LNCAP (cell line): ENCODE results near the gene IL11RA.

ENCODE experiments used
- CTCF ChIP-seq: fragments of 450-650 bp; IDR thresholded peaks from 2 replicates; pipeline ENCODE4 v1.5.1; 2017; ENCODE audit warnings: mild to moderate bottlenecking

IL11RA gene

DNA sequence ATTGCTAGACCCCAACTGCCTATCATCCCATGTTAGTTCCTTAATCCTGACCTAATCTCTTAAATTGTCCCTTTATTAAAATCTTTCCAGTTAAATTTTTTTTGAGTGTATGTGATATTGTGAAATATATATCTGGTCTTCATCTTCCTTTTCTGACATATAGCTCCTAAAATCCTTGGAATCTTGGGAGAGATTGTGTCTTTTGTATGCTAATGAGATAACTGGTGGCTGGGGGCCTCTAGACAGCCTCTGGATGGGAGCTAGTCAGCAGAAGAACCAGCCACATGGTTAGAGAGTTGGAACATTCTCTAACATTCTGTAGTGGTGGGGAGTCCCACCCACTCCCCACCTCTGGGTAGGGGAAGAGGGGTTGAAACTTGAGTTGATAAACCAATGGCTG is 42.8 kb downstream of the IL11RA start:
- no peak for TF ChIP-seq CTCF

DNA sequence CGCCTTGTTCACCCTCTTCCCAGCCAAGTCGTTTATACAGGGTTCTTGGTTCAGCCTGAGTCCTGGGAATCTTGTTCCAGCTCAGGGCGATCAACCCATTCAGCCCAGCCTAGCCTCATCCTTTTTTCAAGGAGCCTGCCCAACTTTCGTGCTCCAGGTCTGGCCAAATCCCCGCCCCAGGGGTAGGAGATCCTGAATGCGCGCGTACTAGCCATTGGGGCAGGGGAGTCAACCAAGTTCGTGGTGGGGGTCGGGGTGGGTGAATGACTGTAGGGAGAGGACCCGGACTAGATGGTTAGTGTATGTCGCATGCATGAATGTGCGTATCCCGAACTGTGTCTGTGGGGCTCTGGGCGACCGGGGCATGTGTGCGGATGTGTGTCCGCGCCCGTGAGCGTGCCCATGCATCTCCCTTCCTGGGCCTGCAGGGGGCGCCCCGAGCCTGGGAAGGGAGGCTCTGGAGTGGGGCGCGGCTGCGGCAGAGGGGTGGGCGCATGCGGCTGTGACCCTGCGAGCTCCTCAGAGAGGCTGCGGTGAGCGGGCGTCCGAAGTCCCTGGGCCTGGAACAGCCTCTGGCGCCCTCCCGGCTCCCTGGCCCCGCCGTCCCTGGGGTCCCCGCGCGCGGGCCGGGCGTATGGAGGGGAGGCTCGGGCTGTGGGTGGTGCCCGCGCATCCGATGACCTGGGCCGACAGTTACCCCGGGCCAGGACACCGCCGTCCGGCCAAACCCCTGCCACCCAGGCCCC is 49.2 kb downstream of the IL11RA start:
- peak; percentile 96 for TF ChIP-seq CTCF

- TF ChIP-seq CTCF = peak; percentile 100
Measured at GRCh38 chr9:34701769-34702736, 50.1 kb downstream of the IL11RA start.

- TF ChIP-seq CTCF = no peak
Measured at GRCh38 chr9:34707130-34707529, 55.1 kb downstream of the IL11RA start.

GRCh38 chr9:34709196-34709978 is 57.4 kb downstream of the IL11RA start:
- TF ChIP-seq CTCF = no peak

DNA sequence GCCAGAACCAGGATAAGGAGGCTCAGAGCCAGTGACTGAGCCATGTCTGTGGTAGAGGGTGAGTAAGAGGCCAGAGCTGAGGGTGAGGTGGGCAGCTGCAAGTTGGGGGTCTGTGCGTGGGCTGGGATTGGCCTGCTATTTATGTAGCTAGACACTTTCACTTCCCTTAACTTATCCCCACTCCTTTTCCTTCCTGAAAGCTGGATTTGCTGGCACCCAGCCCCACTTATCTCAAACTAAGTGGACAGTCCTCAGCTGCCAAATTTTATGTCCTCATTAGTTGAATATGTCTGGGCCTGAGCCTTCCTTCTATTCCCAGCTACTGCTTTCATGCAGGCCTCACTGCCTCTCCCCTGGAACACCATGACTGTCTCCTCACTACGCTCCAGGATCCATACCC is 58.0 kb downstream of the IL11RA start, which contains the start of gene CCL21:
Gene CCL21 (minus strand): TSS at position 114 of the 400 bp plus-strand sequence. CDS start 70 bp downstream, at position 44.
- no peak for TF ChIP-seq CTCF
